Spleen (tissue), 11 donors: ENCODE data around the gene CCDC88C. TPM values are rescaled to one million over a fixed set of nuclear protein-coding genes. Genes with fewer than 3 reads are reported as not detected.

Source experiments
- DNase-seq: peaks from one replicate; pipeline ENCODE4 v3.0.0-alpha.2; 2020
- H3K27ac ChIP-seq, 8 donors: fragments of 200-600 bp; sonication (generic) in 7 of 8; 1 replicate in 4 of 8; 2 replicates in 4 of 8; pipeline versions ENCODE4 v1.5.0 to v1.8.0; 2016 to 2021; ENCODE audit warnings: inconsistent platforms in 4 of 8, mild to moderate bottlenecking in 4 of 8, moderate library complexity in 1 of 8
- H3K27me3 ChIP-seq, 7 donors: fragments of 200-600 bp; sonication (generic) in 6 of 7; replicated peaks in 1 of 7; 1 replicate in 4 of 7; 2 replicates in 3 of 7; pipeline versions ENCODE4 v1.5.0 to v1.8.0; 2016 to 2021; ENCODE audit warnings: inconsistent platforms in 3 of 7, mild to moderate bottlenecking in 1 of 7
- H3K36me3 ChIP-seq, 6 donors: fragments of 200-600 bp; sonication (generic) in 5 of 6; 1 replicate in 4 of 6; 2 replicates in 2 of 6; pipeline versions ENCODE4 v1.5.0 to v1.8.0; 2016 to 2021; ENCODE audit warnings: inconsistent platforms in 2 of 6
- H3K4me1 ChIP-seq, 6 donors: fragments of 200-600 bp; sonication (generic) in 5 of 6; 1 replicate in 3 of 6; 2 replicates in 3 of 6; pipeline versions ENCODE4 v1.5.0 to v1.8.0; 2016 to 2021; ENCODE audit warnings: inconsistent platforms in 3 of 6
- H3K4me3 ChIP-seq, 8 donors: fragments of 200-600 bp; sonication (generic) in 7 of 8; 1 replicate in 4 of 8; 2 replicates in 4 of 8; pipeline versions ENCODE4 v1.5.0 to v1.8.0; 2016 to 2021; ENCODE audit warnings: inconsistent platforms in 4 of 8, mild to moderate bottlenecking in 4 of 8, moderate library complexity in 2 of 8
- H3K9me3 ChIP-seq, 8 donors: fragments of 200-600 bp; sonication (generic) in 7 of 8; 1 replicate in 4 of 8; 2 replicates in 4 of 8; pipeline versions ENCODE4 v1.5.0 to v1.8.0; 2016 to 2021; ENCODE audit warnings: inconsistent platforms in 4 of 8
- POLR2A ChIP-seq, 3 donors: fragments of 450-650 bp; IDR thresholded peaks; one replicate each; pipeline ENCODE4 v1.5.1; 2017; ENCODE audit warnings: antibody characterized with exemption in 3 of 3, mild to moderate bottlenecking in 1 of 3
- POLR2AphosphoS5 ChIP-seq, 3 donors: sonication (generic); formaldehyde crosslinking; IDR thresholded peaks; one replicate each; pipeline ENCODE4 v1.5.1; 2017; ENCODE audit warnings: antibody characterized with exemption in 3 of 3
- WGBS, 5 donors: extraction: QIAGEN DNeasy Blood & Tissue Kit in 3 of 5; methylation state at CpG; one replicate each; pipeline versions ENCODE4 v1.1.5 to v1.1.7; 2013 to 2018; 5-methylcytosine and 5-hydroxymethylcytosine counted together
- intact Hi-C: fragments of 100-400 bp; cut with DNase I; formaldehyde crosslinking; loops from one replicate; pipeline ENCODE4 v1.15.0; 2023; ENCODE audit warnings: low total_unique reads
- polyA plus RNA-seq, 3 donors: library from polyadenylated mRNA; stranded (reverse); fragments of 200-250 nt; gene quantifications; one replicate each; pipeline ENCODE4 v1.2.1, GENCODE V29; 2013
- total RNA-seq, 7 donors: library from RNA; depleted of rRNA in 3 of 7; stranded (reverse); fragments of >200 nt in 3 of 7; fragmentation: NEBNext Ultra II Directional in 4 of 7; extraction: Animal tissue kit (Norgen Biotek cat#: 25700) in 4 of 7; gene quantifications; one replicate each; pipeline versions ENCODE4 v1.1.0 to v1.2.1, GENCODE V29; 2016 to 2021
- TF ChIP-seq, protein P1 (sequence below), 11 experiments: fragments of 200-600 bp in 7 of 11; fragments of 450-650 bp in 4 of 11; sonication (generic) in 4 of 11; IDR thresholded peaks in 8 of 11; conservative IDR thresholded peaks in 3 of 11; 1 replicate in 7 of 11; 2 replicates in 4 of 11; pipeline versions ENCODE4 v1.4.0 to v1.8.0; 2016 to 2021; ENCODE audit warnings: antibody characterized with exemption in 11 of 11, inconsistent platforms in 4 of 11, mild to moderate bottlenecking in 1 of 11
- donor health status: healthy with polysubstance abuse.
- donor health status: DM: no; HTN: no; CAD: no; lungs with moderate emphysema.
- donor health status: DM: no; HTN: no; CAD: no.
- donor health status: Bipolar disorder and iron deficiency.
- donor health status: healthy.
- donor health status: DM: no; HTN: no; CAD: no.
- donor health status: DM: yes; HTN: yes; CAD: no.

Gene CCDC88C
- total and polyA plus RNA-seq, 10 donors: 23.2 to 136 (median 101) TPM

DNA sequence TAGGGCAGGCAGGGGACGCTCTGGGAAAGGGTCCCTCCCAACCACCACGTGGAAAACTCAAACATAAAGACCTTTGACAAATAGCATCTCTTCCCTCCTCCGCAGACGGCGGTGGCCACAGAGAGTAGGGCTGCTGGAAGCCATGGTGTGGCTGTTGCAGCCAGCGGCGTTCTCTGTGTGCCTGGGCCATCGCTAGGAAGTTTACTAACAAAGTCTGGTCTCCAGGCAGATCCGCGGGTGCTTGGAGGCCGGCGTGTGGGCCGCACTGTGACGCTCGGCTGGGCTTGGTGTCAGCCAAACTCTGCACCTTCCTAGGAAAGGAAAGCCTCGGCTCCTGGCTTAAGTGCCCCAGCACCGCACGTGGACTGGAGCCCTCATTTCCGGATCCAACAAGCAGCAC is 65.6 kb downstream of the CCDC88C start:
- Histone ChIP-seq H3K27ac (peak overlapping the region in 6 of 8 donors; percentile 22 to 85 (median 72)), H3K9me3 (peaks cover 0 to 3% (median 0%) of the 10 kb centered on the region in 8 donors), H3K36me3 (peaks cover 0 to 49% (median 0%) of the 10 kb centered on the region in 6 donors), H3K27me3 (no peaks in the 10 kb centered on the region), H3K4me3 (no peak overlapping the region), H3K4me1 (peaks cover 43 to 95% (median 86%) of the 10 kb centered on the region in 6 donors)
- WGBS, 5 donors: 66 to 78% (median 71%) methylated on average over 16 to 19 of the region's 19 CpGs
- no peak for TF ChIP-seq POLR2A (IDR thresholded peaks at IDR 0.05)
- TF ChIP-seq POLR2AphosphoS5 (IDR thresholded peaks at IDR 0.05): peak in 1 of 3 donors; percentile 25
- intact Hi-C loops: no loop called here
- peak; percentile 74 for DNase-seq

GRCh38 chr14:91351512-91351862 is 66.1 kb downstream of the CCDC88C start:
- 69 to 92% (median 83%) methylated on average over 9 to 10 of the region's 10 CpGs for WGBS, 5 donors
- Histone ChIP-seq H3K27ac (peak overlapping the region; percentile 9 to 85 (median 66)), H3K4me3 (peak overlapping the region in 2 of 8 donors; percentile 0 to 51), H3K9me3 (peaks cover 0 to 3% (median 0%) of the 10 kb centered on the region in 8 donors), H3K36me3 (peaks cover 0 to 43% (median 0%) of the 10 kb centered on the region in 6 donors), H3K4me1 (peaks cover 40 to 95% (median 86%) of the 10 kb centered on the region in 6 donors), H3K27me3 (no peaks in the 10 kb centered on the region)
- intact Hi-C loops: no loop called here
- TF ChIP-seq POLR2A (IDR thresholded peaks at IDR 0.05): no peak
- TF ChIP-seq POLR2AphosphoS5 (IDR thresholded peaks at IDR 0.05): no peak
- TF ChIP-seq, protein P1, sequence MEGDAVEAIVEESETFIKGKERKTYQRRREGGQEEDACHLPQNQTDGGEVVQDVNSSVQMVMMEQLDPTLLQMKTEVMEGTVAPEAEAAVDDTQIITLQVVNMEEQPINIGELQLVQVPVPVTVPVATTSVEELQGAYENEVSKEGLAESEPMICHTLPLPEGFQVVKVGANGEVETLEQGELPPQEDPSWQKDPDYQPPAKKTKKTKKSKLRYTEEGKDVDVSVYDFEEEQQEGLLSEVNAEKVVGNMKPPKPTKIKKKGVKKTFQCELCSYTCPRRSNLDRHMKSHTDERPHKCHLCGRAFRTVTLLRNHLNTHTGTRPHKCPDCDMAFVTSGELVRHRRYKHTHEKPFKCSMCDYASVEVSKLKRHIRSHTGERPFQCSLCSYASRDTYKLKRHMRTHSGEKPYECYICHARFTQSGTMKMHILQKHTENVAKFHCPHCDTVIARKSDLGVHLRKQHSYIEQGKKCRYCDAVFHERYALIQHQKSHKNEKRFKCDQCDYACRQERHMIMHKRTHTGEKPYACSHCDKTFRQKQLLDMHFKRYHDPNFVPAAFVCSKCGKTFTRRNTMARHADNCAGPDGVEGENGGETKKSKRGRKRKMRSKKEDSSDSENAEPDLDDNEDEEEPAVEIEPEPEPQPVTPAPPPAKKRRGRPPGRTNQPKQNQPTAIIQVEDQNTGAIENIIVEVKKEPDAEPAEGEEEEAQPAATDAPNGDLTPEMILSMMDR (IDR thresholded peaks at IDR 0.05 in 8 of 11, conservative IDR thresholded peaks at IDR 0.05 in 3 of 11): no peak
- DNase-seq: no peak

- H3K27me3 ChIP-seq: no peaks in the 10 kb centered on the region
- H3K36me3 ChIP-seq: peaks cover 0 to 38% (median 0%) of the 10 kb centered on the region in 6 donors
- DNase-seq: peak; percentile 74
- peak overlapping the region in 5 of 8 donors; percentile 0 to 51 (median 6) for H3K4me3 ChIP-seq
- intact Hi-C loops: no loop called here
- peaks cover 0 to 3% (median 0%) of the 10 kb centered on the region in 8 donors for H3K9me3 ChIP-seq
- peak in 1 of 3 donors; percentile 42 for TF ChIP-seq POLR2AphosphoS5 (IDR thresholded peaks at IDR 0.05)
- TF ChIP-seq, protein P1 (IDR thresholded peaks at IDR 0.05 in 8 of 11, conservative IDR thresholded peaks at IDR 0.05 in 3 of 11): no peak
- WGBS, 5 donors: 36 to 52% (median 40%) methylated on average over 18 of the region's 18 CpGs
- peaks cover 40 to 95% (median 86%) of the 10 kb centered on the region in 6 donors for H3K4me1 ChIP-seq
- peak overlapping the region; percentile 9 to 85 (median 66) for H3K27ac ChIP-seq
Observed at GRCh38 chr14:91350813-91351511, 66.7 kb downstream of the CCDC88C start.

DNA sequence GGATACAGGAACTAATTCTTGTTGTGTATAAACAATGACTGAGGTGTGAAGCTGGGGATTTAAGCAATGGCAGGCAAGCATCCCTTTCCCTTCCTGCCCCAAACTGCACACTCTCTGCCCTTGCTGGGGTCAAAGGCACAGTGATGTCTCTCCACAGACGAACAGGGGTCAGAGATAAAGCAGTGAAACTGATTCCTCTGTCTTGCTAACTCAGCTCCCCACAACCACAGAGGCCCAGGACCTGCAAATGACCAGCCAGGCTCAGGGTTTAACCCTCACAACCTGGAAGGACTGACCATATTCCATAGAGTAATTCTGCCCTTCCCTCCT is 67.2 kb downstream of the CCDC88C start:
- H3K36me3 ChIP-seq: peaks cover 0 to 36% (median 0%) of the 10 kb centered on the region in 6 donors
- H3K4me3 ChIP-seq: peak overlapping the region in 3 of 8 donors; percentile 6 to 51 (median 12)
- no peak for TF ChIP-seq POLR2AphosphoS5 (IDR thresholded peaks at IDR 0.05)
- TF ChIP-seq, protein P1 (IDR thresholded peaks at IDR 0.05 in 8 of 11, conservative IDR thresholded peaks at IDR 0.05 in 3 of 11): no peak
- WGBS, 5 donors: 35 to 76% (median 57%) methylated on average over 1 of the region's 1 CpG
- DNase-seq: peak; percentile 48
- H3K27me3 ChIP-seq: no peaks in the 10 kb centered on the region
- peak overlapping the region in 7 of 8 donors; percentile 36 to 85 (median 71) for H3K27ac ChIP-seq
- peaks cover 0 to 3% (median 0%) of the 10 kb centered on the region in 8 donors for H3K9me3 ChIP-seq
- peaks cover 36 to 95% (median 84%) of the 10 kb centered on the region in 6 donors for H3K4me1 ChIP-seq
- intact Hi-C loops: no loop called here
